K562 (cell line): ENCODE results near the gene RNASEH2A. TPM values are rescaled to one million over a fixed set of nuclear protein-coding genes. Genes with fewer than 3 reads are reported as not detected.

Experiments
- BRD4 ChIP-seq: fragments of 200-600 bp; sonication (generic); IDR thresholded peaks from 2 replicates; pipeline ENCODE4 v1.6.1; 2017; ENCODE audit warnings: inconsistent platforms
- CEBPZ ChIP-seq: fragments of 150-350 bp; IDR thresholded peaks from 2 replicates; pipeline ENCODE4 v1.6.1; 2014; ENCODE audit warnings: low read depth, mild to moderate bottlenecking, low read length, borderline replicate concordance
- EGR1 ChIP-seq: fragments of 450-650 bp; conservative IDR thresholded peaks from 2 replicates; pipeline ENCODE4 v1.6.1; 2017; ENCODE audit warnings: mild to moderate bottlenecking
- EP300 ChIP-seq: IDR thresholded peaks from 2 replicates; pipeline ENCODE4 v1.6.1; 2012; ENCODE audit warnings: low read length, improper control_type of control experiment
- KAT2B ChIP-seq: IDR thresholded peaks from one replicate; pipeline ENCODE4 v1.6.1; 2012; ENCODE audit warnings: low read depth, mild to moderate bottlenecking, control low read depth, inconsistent platforms, low read length, moderate library complexity
- KDM4B ChIP-seq, 2 experiments: fragments of 450-650 bp in 1 of 2; sonication (generic) in 1 of 2; IDR thresholded peaks; 2 replicates each; pipeline ENCODE4 v1.6.1; 2016 to 2017; ENCODE audit warnings: borderline replicate concordance in 2 of 2, antibody characterized with exemption in 1 of 2, low read depth in 1 of 2, mild to moderate bottlenecking in 1 of 2
- ZNF282 ChIP-seq: sonication (generic); formaldehyde crosslinking; IDR thresholded peaks from 2 replicates; pipeline ENCODE4 v1.8.1; 2023; ENCODE audit warnings: missing genetic modification reagents
- ZNF518B ChIP-seq: fragments of 250-450 bp; sonication (Bioruptor Pico); IDR thresholded peaks from 2 replicates; pipeline ENCODE4 v1.5.0; 2021; ENCODE audit warnings: mild to moderate bottlenecking, moderate library complexity
- polyA plus RNA-seq, 8 experiments: library from polyadenylated mRNA; depleted of rRNA in 4 of 8; stranded (reverse) in 5 of 8; unstranded in 3 of 8; fragments of >200 nt; fragmentation: Nextera tagmentation in 2 of 8; fragmentation: Illumina TruSeq in 1 of 8; extraction: Ambion mirVana in 2 of 8; extraction: Trizol in 1 of 8; gene quantifications; 2 replicates each; pipeline versions ENCODE4 v1.2.1 to v1.2.3, GENCODE V29; 2011 to 2014; ENCODE audit warnings: inconsistent platforms in 1 of 8, missing spikeins in 1 of 8
- total RNA-seq, 7 experiments: library from RNA; depleted of rRNA in 6 of 7; stranded (reverse); fragments of >200 nt in 6 of 7; fragmentation: Illumina TruSeq in 2 of 7; extraction: Trizol in 2 of 7; gene quantifications; 2 replicates each; pipeline versions ENCODE4 v1.2.1 to v1.2.3, GENCODE V29; 2011 to 2021; ENCODE audit warnings: low replicate concordance in 1 of 7

RNASEH2A gene
- total and polyA plus RNA-seq, 9 of the 15 experiments (the other 6 are each of a cell fraction or from before 2014, with no cell fraction given) = 22.3 to 78.0 (median 61.7) TPM

- TF ChIP-seq ZNF518B (no peak), EGR1 (peak; percentile 84), EP300 (peak; percentile 23; the same call in 1 of the 2 replicates), KAT2B (no peak), CEBPZ (no peak), ZNF282 (CRISPR knock-in tag) (peak; percentile 70; the same call in 1 of the 2 replicates), BRD4 (0 out of 2 replicates have a peak, but pooled peaks have one; percentile 32), KDM4B (IDR thresholded peaks at IDR 0.05; ENCODE audit: borderline replicate concordance in 2 of 2, low read depth in 1 of 2) (peak in 1 of 2 experiments; percentile 98; a peak in 2 of 4 replicates)
Observed at GRCh38 chr19:12791345-12792050, 14.9 kb upstream of the RNASEH2A start, which contains the start of gene JUNB (continued).
